Uterus (tissue), 2 donors: Measurements from ENCODE around the gene ARMC8.

Experiments
- POLR2A ChIP-seq, 2 donors: fragments of 450-650 bp; IDR thresholded peaks; one replicate each; pipeline ENCODE4 v1.6.1; 2016; ENCODE audit warnings: antibody characterized with exemption in 2 of 2, mild to moderate bottlenecking in 1 of 2, moderate library complexity in 1 of 2
- TF ChIP-seq, protein P1 (sequence below), 4 experiments: fragments of 200-600 bp in 2 of 4; fragments of 450-650 bp in 2 of 4; sonication (generic) in 2 of 4; IDR thresholded peaks; one replicate each; pipeline ENCODE4 v1.5.1; 2016 to 2019; ENCODE audit warnings: antibody characterized with exemption in 4 of 4, mild to moderate bottlenecking in 2 of 4, moderate library complexity in 1 of 4

DNA sequence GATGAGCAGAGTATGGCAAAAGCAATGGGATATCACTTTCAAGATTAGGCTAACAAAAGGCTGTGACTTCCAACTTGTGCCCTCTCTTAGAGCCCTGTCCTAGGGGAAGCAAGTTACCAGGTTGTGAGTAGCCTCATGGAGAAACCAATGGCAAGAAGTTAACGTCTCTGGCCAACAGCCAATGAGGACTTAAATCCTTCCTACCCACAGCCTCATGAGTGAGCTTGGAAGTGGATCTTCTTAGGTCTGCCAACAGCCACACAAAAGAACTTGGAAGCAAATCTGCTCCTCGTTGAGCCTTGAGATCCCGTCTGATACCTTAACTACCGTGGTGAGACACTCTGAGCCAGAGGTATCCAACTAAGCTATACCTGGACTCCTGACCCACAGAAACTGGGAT, 136.9 kb downstream of the ARMC8 start:
- no peak for TF ChIP-seq POLR2A (IDR thresholded peaks at IDR 0.05)
- TF ChIP-seq, protein P1, sequence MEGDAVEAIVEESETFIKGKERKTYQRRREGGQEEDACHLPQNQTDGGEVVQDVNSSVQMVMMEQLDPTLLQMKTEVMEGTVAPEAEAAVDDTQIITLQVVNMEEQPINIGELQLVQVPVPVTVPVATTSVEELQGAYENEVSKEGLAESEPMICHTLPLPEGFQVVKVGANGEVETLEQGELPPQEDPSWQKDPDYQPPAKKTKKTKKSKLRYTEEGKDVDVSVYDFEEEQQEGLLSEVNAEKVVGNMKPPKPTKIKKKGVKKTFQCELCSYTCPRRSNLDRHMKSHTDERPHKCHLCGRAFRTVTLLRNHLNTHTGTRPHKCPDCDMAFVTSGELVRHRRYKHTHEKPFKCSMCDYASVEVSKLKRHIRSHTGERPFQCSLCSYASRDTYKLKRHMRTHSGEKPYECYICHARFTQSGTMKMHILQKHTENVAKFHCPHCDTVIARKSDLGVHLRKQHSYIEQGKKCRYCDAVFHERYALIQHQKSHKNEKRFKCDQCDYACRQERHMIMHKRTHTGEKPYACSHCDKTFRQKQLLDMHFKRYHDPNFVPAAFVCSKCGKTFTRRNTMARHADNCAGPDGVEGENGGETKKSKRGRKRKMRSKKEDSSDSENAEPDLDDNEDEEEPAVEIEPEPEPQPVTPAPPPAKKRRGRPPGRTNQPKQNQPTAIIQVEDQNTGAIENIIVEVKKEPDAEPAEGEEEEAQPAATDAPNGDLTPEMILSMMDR (IDR thresholded peaks at IDR 0.05), result no peak
